ENCODE results near the gene DYNLL2. TPM values are rescaled to one million over a fixed set of nuclear protein-coding genes. Genes with fewer than 3 reads are reported as not detected.

The DYNLL2 gene
- total RNA-seq, 1 experiment from 2014 or later = 38.7 TPM

DNA sequence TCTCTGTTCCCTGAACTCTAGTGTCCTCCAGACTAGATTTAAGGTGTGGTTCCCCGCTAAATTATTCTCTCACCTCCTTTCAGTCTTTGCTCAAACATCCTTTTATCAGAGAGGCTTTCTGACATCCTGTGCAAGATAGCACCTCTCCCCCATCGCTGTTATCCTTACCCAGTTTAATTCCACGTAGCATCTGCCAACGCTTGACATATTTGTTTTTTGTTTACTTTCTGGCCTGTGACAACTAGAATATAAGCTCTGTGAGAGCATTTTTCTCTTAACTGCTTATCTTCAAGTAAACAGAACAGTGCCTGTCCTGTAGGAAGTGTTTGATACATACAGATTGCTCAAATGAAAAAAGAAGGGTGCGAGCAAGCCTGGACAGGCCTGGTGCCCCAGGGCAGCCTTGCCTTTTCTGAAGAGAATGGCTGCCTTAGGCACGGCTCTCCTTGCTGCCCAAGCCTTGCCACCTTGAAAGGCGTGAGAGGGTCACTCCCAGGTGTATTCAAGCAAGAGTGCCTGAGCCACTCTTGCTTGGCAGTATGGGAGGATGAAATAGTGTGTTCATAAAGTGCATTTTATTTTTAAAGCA, 9.7 kb downstream of the DYNLL2 start:
- no peak overlapping the region for H2AK5ac ChIP-seq (ENCODE audit: insufficient read length, low read length)
- no peak overlapping the region for H3K27ac ChIP-seq (ENCODE audit: insufficient read length, low read depth, low read length)
- no peak for DNase-seq
- no peak overlapping the region for H2BK15ac ChIP-seq (ENCODE audit: low read depth, low read length)
- H3K56ac ChIP-seq (ENCODE audit: insufficient read length, low read depth, low read length) = no peak overlapping the region
- H4K8ac ChIP-seq (replicated peaks; ENCODE audit: insufficient read length, low read depth, low read length) = no peak overlapping the region
- H4K20me1 ChIP-seq (ENCODE audit: control insufficient read depth, insufficient read depth, insufficient read length) = no peaks in the 10 kb centered on the region
- no peak overlapping the region for H4K5ac ChIP-seq (ENCODE audit: insufficient read length, low read depth, low read length)
- no peak overlapping the region for H2BK12ac ChIP-seq (ENCODE audit: insufficient read length, low read depth, low read length)
- H2BK20ac ChIP-seq (ENCODE audit: low read depth, low read length, poor library complexity, severe bottlenecking) = no peak overlapping the region
- H3K23ac ChIP-seq (ENCODE audit: insufficient read length, low read depth, low read length) = no peak overlapping the region
- no peaks in the 10 kb centered on the region for H3K9me3 ChIP-seq (ENCODE audit: control insufficient read depth, low read depth, low read length)
- H3K4me2 ChIP-seq (ENCODE audit: insufficient read depth, insufficient read length, low read length) = no peak overlapping the region
- no peak overlapping the region for H2AFZ ChIP-seq (ENCODE audit: low read length)
- no peaks in the 10 kb centered on the region for H3K23me2 ChIP-seq (ENCODE audit: insufficient read length, low read depth, low read length, poor library complexity, severe bottlenecking)
- Mint-ChIP-seq H3K36me3 (ENCODE audit: insufficient read depth in 1 of 3, low read depth in 3 of 3) (peaks cover 42 to 64% (median 59%) of the 10 kb centered on the region in 3 experiments; a peak in 6 of 7 replicates), H3K4me1 (peaks cover 6 to 7% of the 10 kb centered on the region in 2 experiments; a peak in 2 of 4 replicates), H3K27ac (peak overlapping the region in 1 of 3 experiments; percentile 21; a peak in 2 of 7 replicates), H3K9me3 (no peaks in the 10 kb centered on the region), H3K27me3 (ENCODE audit: low read depth) (no peaks in the 10 kb centered on the region), H3K4me3 (no peak overlapping the region; a peak in 1 of 5 replicates)
- H3K4me1 ChIP-seq (ENCODE audit: insufficient read depth, low read length) = no peaks in the 10 kb centered on the region
- no peak overlapping the region for H3K9ac ChIP-seq (ENCODE audit: extremely low read depth, insufficient read length, low read length)
- no peak overlapping the region for H3T11ph ChIP-seq (ENCODE audit: low read length)
- H3K79me1 ChIP-seq (ENCODE audit: insufficient read depth, low read depth, low read length, poor library complexity, severe bottlenecking) = peaks cover 8% of the 10 kb centered on the region
- H3K27me3 ChIP-seq (ENCODE audit: insufficient read depth, low read length) = no peaks in the 10 kb centered on the region
- no peak for TF ChIP-seq CTCF (conservative IDR thresholded peaks at IDR 0.05)
- H4K91ac ChIP-seq (ENCODE audit: insufficient read length, low read depth, low read length) = no peak overlapping the region
- no peak overlapping the region for H3K18ac ChIP-seq (ENCODE audit: insufficient read length, low read depth, low read length)
- H3K14ac ChIP-seq (ENCODE audit: insufficient read depth, low read length) = no peak overlapping the region
- no peak overlapping the region for H3K4ac ChIP-seq (ENCODE audit: low read depth, low read length)
- H2BK120ac ChIP-seq (ENCODE audit: low read depth, low read length, poor library complexity, severe bottlenecking) = no peak overlapping the region
- no CpG with 5 or more reads among the region's 7 CpGs for WGBS (ENCODE audit: extremely low coverage, insufficient read length, low lambda C conversion rate)
- peaks cover 8% of the 10 kb centered on the region; the same call in 1 of the 2 replicates for H3K79me2 ChIP-seq (ENCODE audit: insufficient read depth, low read length)
- H2BK5ac ChIP-seq (ENCODE audit: insufficient read length, low read length) = no peak overlapping the region

Data from H9 (cell line).